HCT116 (cell line): ENCODE data around the gene PHF8. TPM values are rescaled to one million over a fixed set of nuclear protein-coding genes. Genes with fewer than 3 reads are reported as not detected.

Source experiments
- ATAC-seq: fragments of 200-7000 bp; cut with Tn5 transposase; 2 replicates; pipeline ENCODE4 v1.9.1; 2020; ENCODE audit warnings: mild to moderate bottlenecking, moderate library complexity
- BruUV-seq: library from RNA; stranded (reverse); fragments of 400-500 nt; replicated peaks from 2 replicates; lab custom pipeline; 2021; lab: Mats Ljungman, UMichigan
- CTCF ChIA-PET: fragments of 300-600 bp; sonication (Branson Sonifier 250); formaldehyde crosslinking; loops from one replicate; lab custom pipeline; 2021; ENCODE audit warnings: antibody characterized with exemption; lab: Charles Lee
- POLR2A ChIA-PET: fragments of 300-600, 350-600 bp; sonication (Branson Sonifier 250); formaldehyde crosslinking; loops from one replicate; lab custom pipeline; 2021; ENCODE audit warnings: antibody characterized with exemption; lab: Charles Lee
- RAD21 ChIA-PET, 2 experiments: fragments of 300-600 bp; sonication (Branson Sonifier 250); formaldehyde crosslinking; loops; one replicate each; lab custom pipeline; 2023; ENCODE audit warnings: low total read pairs in 2 of 2; ENCODE audit not compliant: uncharacterized antibody in 2 of 2, unreplicated experiment in 2 of 2, low non-redundant PET in 1 of 2; lab: Charles Lee
- DNase-seq: peaks from one replicate; pipeline ENCODE4 v3.0.0-alpha.2; 2010; ENCODE audit warnings: low read depth, low spot score
- H2AFZ ChIP-seq: fragments of 200-600 bp; shearing (Covaris generic), sonication (generic); 2 replicates; pipeline ENCODE4 v1.6.1; 2017; ENCODE audit warnings: low read depth, mixed run types, mixed read lengths, antibody characterized with exemption, low read length; ENCODE audit not compliant: poor library complexity, severe bottlenecking
- H3K27ac ChIP-seq: 2 replicates; pipeline ENCODE4 v1.5.1; 2012; ENCODE audit warnings: low read depth, low read length
- H3K27me3 ChIP-seq: fragments of 200-600 bp; sonication (generic); 2 replicates; pipeline ENCODE4 v1.6.1; 2016; ENCODE audit warnings: mixed run types, low read length, mixed read lengths; ENCODE audit not compliant: insufficient read depth
- H3K36me3 ChIP-seq, 2 experiments: fragments of 200-500 bp in 1 of 2; fragments of 200-600 bp in 1 of 2; sonication (Bioruptor generic) in 1 of 2; sonication (generic) in 1 of 2; 2 replicates each; pipeline versions ENCODE4 v1.5.1 to v1.6.1; 2014 to 2016; ENCODE audit warnings: low read length in 2 of 2, inconsistent platforms in 1 of 2, mixed read lengths in 1 of 2, mixed run types in 1 of 2; ENCODE audit not compliant: insufficient read depth in 2 of 2, control insufficient read depth in 1 of 2
- H3K4me1 ChIP-seq, 2 experiments: fragments of 200-600 bp in 1 of 2; sonication (generic) in 1 of 2; 2 replicates each; pipeline versions ENCODE4 v1.5.1 to v1.6.1; 2012 to 2017; ENCODE audit warnings: low read length in 2 of 2, inconsistent platforms in 1 of 2, mild to moderate bottlenecking in 1 of 2, mixed read lengths in 1 of 2, mixed run types in 1 of 2, moderate library complexity in 1 of 2; ENCODE audit not compliant: insufficient read depth in 2 of 2, control insufficient read depth in 1 of 2
- H3K4me2 ChIP-seq: fragments of 200-600 bp; sonication (generic); 2 replicates; pipeline ENCODE4 v1.6.1; 2017; ENCODE audit warnings: mixed run types, low read length, mixed read lengths
- H3K4me3 ChIP-seq, 2 experiments: fragments of 200-600 bp in 1 of 2; sonication (generic) in 1 of 2; replicated peaks in 1 of 2; 2 replicates each; pipeline ENCODE4 v1.5.1; 2011 to 2016; ENCODE audit warnings: low read length in 2 of 2, control low read depth in 1 of 2, low read depth in 1 of 2, mild to moderate bottlenecking in 1 of 2, mixed read lengths in 1 of 2, mixed run types in 1 of 2
- H3K79me2 ChIP-seq: fragments of 200-600 bp; sonication (generic); 2 replicates; pipeline ENCODE4 v1.6.1; 2017; ENCODE audit warnings: mild to moderate bottlenecking, mixed run types, low read length, moderate library complexity, mixed read lengths; ENCODE audit not compliant: insufficient read depth
- H3K9ac ChIP-seq: fragments of 200-600 bp; sonication (generic); 2 replicates; pipeline ENCODE4 v1.6.1; 2016; ENCODE audit warnings: low read length, mixed read lengths
- H3K9me2 ChIP-seq: fragments of 200-600 bp; sonication (generic), shearing (Covaris generic); 2 replicates; pipeline ENCODE4 v1.6.1; 2017; ENCODE audit warnings: mixed run types, mild to moderate bottlenecking, moderate library complexity; ENCODE audit not compliant: insufficient read depth
- H3K9me3 ChIP-seq, 2 experiments: fragments of 200-500 bp in 1 of 2; fragments of 200-600 bp in 1 of 2; sonication (Bioruptor generic) in 1 of 2; sonication (generic) in 1 of 2; 2 replicates each; pipeline ENCODE4 v1.6.1; 2014 to 2017; ENCODE audit warnings: low read length in 2 of 2, mixed read lengths in 2 of 2, inconsistent platforms in 1 of 2, low read depth in 1 of 2, mild to moderate bottlenecking in 1 of 2, mixed run types in 1 of 2, moderate library complexity in 1 of 2; ENCODE audit not compliant: control insufficient read depth in 1 of 2, insufficient read depth in 1 of 2
- H4K20me1 ChIP-seq: fragments of 200-600 bp; sonication (generic), shearing (Covaris generic); 2 replicates; pipeline ENCODE4 v1.6.1; 2017; ENCODE audit warnings: mixed run types, mild to moderate bottlenecking, moderate library complexity; ENCODE audit not compliant: insufficient read depth
- CBX3 ChIP-seq: IDR thresholded peaks from 2 replicates; pipeline ENCODE4 v1.6.1; 2012; ENCODE audit warnings: low read depth
- EGR1 ChIP-seq: IDR thresholded peaks from 2 replicates; pipeline ENCODE4 v1.6.1; 2012; ENCODE audit warnings: low read depth
- ELF1 ChIP-seq: IDR thresholded peaks from 2 replicates; pipeline ENCODE4 v1.6.1; 2012; ENCODE audit warnings: low read depth, borderline replicate concordance
- EZH2 ChIP-seq: fragments of 200-600 bp; sonication (generic); IDR thresholded peaks from 2 replicates; pipeline ENCODE4 v1.6.1; 2017; ENCODE audit warnings: antibody characterized with exemption, mixed run types
- EZH2phosphoT487 ChIP-seq: fragments of 200-600 bp; IDR thresholded peaks from 2 replicates; pipeline ENCODE4 v1.6.1; 2018; ENCODE audit warnings: antibody characterized with exemption, borderline replicate concordance
- FOSL1 ChIP-seq: IDR thresholded peaks from 2 replicates; pipeline ENCODE4 v1.6.1; 2012; ENCODE audit warnings: low read depth
- MAX ChIP-seq: IDR thresholded peaks from 2 replicates; pipeline ENCODE4 v1.6.1; 2012
- POLR2A ChIP-seq: IDR thresholded peaks from 2 replicates; pipeline ENCODE4 v1.7.0; 2011; ENCODE audit warnings: borderline replicate concordance; ENCODE audit not compliant: insufficient read depth, insufficient read length; ENCODE audit errors: extremely low read depth
- POLR2AphosphoS5 ChIP-seq: IDR thresholded peaks from 2 replicates; pipeline ENCODE4 v1.6.1; 2011; ENCODE audit warnings: mild to moderate bottlenecking, low read depth, low read length, moderate library complexity
- RAD21 ChIP-seq: IDR thresholded peaks from 2 replicates; pipeline ENCODE4 v1.6.1; 2012; ENCODE audit warnings: low read depth, mild to moderate bottlenecking
- REST ChIP-seq: IDR thresholded peaks from 2 replicates; pipeline ENCODE4 v1.6.1; 2012; ENCODE audit warnings: low read depth
- SIN3A ChIP-seq: IDR thresholded peaks from 2 replicates; pipeline ENCODE4 v1.6.1; 2012; ENCODE audit warnings: low read depth
- SP1 ChIP-seq: IDR thresholded peaks from 2 replicates; pipeline ENCODE4 v1.6.1; 2012; ENCODE audit warnings: low read depth
- SRF ChIP-seq: IDR thresholded peaks from 2 replicates; pipeline ENCODE4 v1.6.1; 2012; ENCODE audit warnings: low read depth
- TCF7L2 ChIP-seq: IDR thresholded peaks from 2 replicates; pipeline ENCODE4 v1.7.0; 2011; ENCODE audit warnings: borderline replicate concordance, inconsistent platforms; ENCODE audit not compliant: insufficient read depth, insufficient read length; ENCODE audit errors: extremely low read depth
- YY1 ChIP-seq: IDR thresholded peaks from 2 replicates; pipeline ENCODE4 v1.6.1; 2011; ENCODE audit warnings: low read length, low read depth, moderate library complexity, mild to moderate bottlenecking; ENCODE audit not compliant: insufficient replicate concordance; ENCODE audit errors: extremely low read depth
- ZNF274 ChIP-seq: fragments of 200-500 bp; sonication (Bioruptor generic); IDR thresholded peaks from 2 replicates; pipeline ENCODE4 v1.6.1; 2014; ENCODE audit warnings: mild to moderate bottlenecking, low read depth, low read length, inconsistent platforms
- intact Hi-C: fragments of 100-400 bp; cut with micrococcal nuclease; formaldehyde crosslinking; loops from 2 replicates; pipeline ENCODE4 v1.10.0; 2022
- total RNA-seq: library from RNA; stranded (reverse); gene quantifications from one replicate; pipeline ENCODE4 v1.2.1, GENCODE V29; 2021; ENCODE audit not compliant: unreplicated experiment
- TF ChIP-seq, protein P1 (sequence below), 3 experiments: fragments of 200-600 bp in 1 of 3; sonication (generic) in 1 of 3; IDR thresholded peaks in 2 of 3; conservative IDR thresholded peaks in 1 of 3; 2 replicates each; pipeline ENCODE4 v1.5.1; 2012 to 2017; ENCODE audit warnings: low read depth in 2 of 3, low read length in 2 of 3, antibody characterized with exemption in 1 of 3, borderline replicate concordance in 1 of 3, control low read depth in 1 of 3, mild to moderate bottlenecking in 1 of 3, mixed read lengths in 1 of 3, mixed run types in 1 of 3, moderate library complexity in 1 of 3; ENCODE audit not compliant: insufficient read depth in 1 of 3
- TF ChIP-seq, protein P2 (sequence below): IDR thresholded peaks from 2 replicates; pipeline ENCODE4 v1.6.1; 2011; ENCODE audit warnings: mild to moderate bottlenecking, low read length, moderate library complexity; ENCODE audit not compliant: insufficient replicate concordance; ENCODE audit errors: extremely low read depth

The PHF8 gene
- total RNA-seq, 1 experiment from 2014 or later, result 28.0 TPM

DNA sequence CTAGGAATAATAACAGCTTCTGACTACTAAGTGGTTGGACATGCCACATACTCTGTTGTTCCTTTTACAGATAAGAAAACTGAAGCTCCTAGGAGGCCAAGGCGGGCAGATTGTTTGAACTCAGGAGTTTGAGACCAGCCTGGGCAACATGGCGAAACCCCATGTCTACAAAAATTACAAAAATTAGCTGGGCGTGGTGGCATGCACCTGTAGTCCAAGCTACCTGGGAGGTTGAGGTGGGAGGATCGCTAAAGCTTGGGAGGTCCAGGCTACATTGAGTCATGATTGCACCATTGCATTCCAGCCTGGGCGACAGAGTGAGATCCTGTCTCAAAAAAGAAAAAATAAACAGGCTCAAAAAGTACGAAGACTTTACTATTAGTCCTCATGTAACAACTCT, 30.6 kb upstream of the PHF8 start:
- H4K20me1 ChIP-seq, result no peaks in the 10 kb centered on the region
- H3K4me1 ChIP-seq, result peaks cover 0 to 10% of the 10 kb centered on the region in 2 experiments; a peak in 1 of 4 replicates
- POLR2A ChIA-PET, result no interaction called here
- no peak overlapping the region for H3K4me2 ChIP-seq
- no peak for TF ChIP-seq EZH2phosphoT487
- no peak for TF ChIP-seq MAX
- TF ChIP-seq SIN3A, result no peak
- TF ChIP-seq, protein P1, sequence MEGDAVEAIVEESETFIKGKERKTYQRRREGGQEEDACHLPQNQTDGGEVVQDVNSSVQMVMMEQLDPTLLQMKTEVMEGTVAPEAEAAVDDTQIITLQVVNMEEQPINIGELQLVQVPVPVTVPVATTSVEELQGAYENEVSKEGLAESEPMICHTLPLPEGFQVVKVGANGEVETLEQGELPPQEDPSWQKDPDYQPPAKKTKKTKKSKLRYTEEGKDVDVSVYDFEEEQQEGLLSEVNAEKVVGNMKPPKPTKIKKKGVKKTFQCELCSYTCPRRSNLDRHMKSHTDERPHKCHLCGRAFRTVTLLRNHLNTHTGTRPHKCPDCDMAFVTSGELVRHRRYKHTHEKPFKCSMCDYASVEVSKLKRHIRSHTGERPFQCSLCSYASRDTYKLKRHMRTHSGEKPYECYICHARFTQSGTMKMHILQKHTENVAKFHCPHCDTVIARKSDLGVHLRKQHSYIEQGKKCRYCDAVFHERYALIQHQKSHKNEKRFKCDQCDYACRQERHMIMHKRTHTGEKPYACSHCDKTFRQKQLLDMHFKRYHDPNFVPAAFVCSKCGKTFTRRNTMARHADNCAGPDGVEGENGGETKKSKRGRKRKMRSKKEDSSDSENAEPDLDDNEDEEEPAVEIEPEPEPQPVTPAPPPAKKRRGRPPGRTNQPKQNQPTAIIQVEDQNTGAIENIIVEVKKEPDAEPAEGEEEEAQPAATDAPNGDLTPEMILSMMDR (IDR thresholded peaks at IDR 0.05 in 2 of 3, conservative IDR thresholded peaks at IDR 0.05 in 1 of 3; ENCODE audit: borderline replicate concordance in 1 of 3, insufficient read depth in 1 of 3, low read depth in 2 of 3, low read length in 2 of 3), result no peak
- TF ChIP-seq EGR1, result no peak
- TF ChIP-seq, protein P2, sequence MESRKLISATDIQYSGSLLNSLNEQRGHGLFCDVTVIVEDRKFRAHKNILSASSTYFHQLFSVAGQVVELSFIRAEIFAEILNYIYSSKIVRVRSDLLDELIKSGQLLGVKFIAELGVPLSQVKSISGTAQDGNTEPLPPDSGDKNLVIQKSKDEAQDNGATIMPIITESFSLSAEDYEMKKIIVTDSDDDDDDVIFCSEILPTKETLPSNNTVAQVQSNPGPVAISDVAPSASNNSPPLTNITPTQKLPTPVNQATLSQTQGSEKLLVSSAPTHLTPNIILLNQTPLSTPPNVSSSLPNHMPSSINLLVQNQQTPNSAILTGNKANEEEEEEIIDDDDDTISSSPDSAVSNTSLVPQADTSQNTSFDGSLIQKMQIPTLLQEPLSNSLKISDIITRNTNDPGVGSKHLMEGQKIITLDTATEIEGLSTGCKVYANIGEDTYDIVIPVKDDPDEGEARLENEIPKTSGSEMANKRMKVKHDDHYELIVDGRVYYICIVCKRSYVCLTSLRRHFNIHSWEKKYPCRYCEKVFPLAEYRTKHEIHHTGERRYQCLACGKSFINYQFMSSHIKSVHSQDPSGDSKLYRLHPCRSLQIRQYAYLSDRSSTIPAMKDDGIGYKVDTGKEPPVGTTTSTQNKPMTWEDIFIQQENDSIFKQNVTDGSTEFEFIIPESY, result no peak
- TF ChIP-seq CBX3, result no peak
- no peak for TF ChIP-seq FOSL1
- TF ChIP-seq EZH2, result no peak
- no peak for TF ChIP-seq POLR2AphosphoS5
- no peak for TF ChIP-seq RAD21
- no peak for TF ChIP-seq TCF7L2
- no peak for TF ChIP-seq POLR2A
- TF ChIP-seq SP1, result no peak
- TF ChIP-seq ZNF274, result no peak
- no peak for TF ChIP-seq YY1
- no peak for TF ChIP-seq SRF
- no peak for TF ChIP-seq ELF1
- TF ChIP-seq REST, result no peak
- H3K79me2 ChIP-seq, result no peaks in the 10 kb centered on the region
- H3K9ac ChIP-seq, result no peak overlapping the region
- no peak for ATAC-seq
- no peaks in the 10 kb centered on the region for H3K27me3 ChIP-seq
- CTCF ChIA-PET, result no interaction called here
- H3K27ac ChIP-seq, result no peak overlapping the region
- H3K4me3 ChIP-seq, result no peak overlapping the region
- RAD21 ChIA-PET, result no interaction called here
- H3K9me3 ChIP-seq, result no peaks in the 10 kb centered on the region
- H3K36me3 ChIP-seq, result no peaks in the 10 kb centered on the region
- DNase-seq, result no peak
- intact Hi-C loops, result no loop called here
- no peak overlapping the region for H2AFZ ChIP-seq
- BruUV-seq, result no TSS peak
- no peaks in the 10 kb centered on the region for H3K9me2 ChIP-seq
